Embryonic facial prominence (tissue), 1 donor: ENCODE results near the gene APOB.
A peak's percentile ranks its signal among the peaks of the same experiment; 100 is the strongest.

Source experiments
- DNase-seq: peaks from one replicate; pipeline ENCODE4 v3.0.0-alpha.2; 2016; ENCODE audit errors: extremely low spot score

APOB gene

DNA sequence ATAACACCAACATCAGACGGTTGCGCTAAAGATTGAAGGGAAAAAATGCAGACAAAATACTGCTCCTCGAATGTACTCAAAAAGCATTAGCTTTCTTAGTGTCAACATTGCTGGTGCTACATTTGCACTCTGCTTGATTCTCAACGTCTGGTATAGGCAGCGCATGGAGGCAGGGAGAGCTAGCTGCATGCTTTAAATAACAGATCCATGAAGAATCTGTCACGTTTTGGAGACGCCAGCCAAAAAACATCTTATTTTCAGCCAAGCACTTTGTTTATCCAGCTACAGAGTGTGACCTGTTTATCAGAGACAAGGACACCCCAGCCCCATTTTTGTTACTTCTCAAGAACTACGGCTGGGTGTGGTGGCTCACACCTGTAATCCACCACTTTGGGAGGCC, 59.5 kb downstream of the APOB start:
- DNase-seq: no peak

- no peak for DNase-seq
These were observed 60.0 kb downstream of the APOB start for GRCh38 chr2:20983844-20984243.

DNA sequence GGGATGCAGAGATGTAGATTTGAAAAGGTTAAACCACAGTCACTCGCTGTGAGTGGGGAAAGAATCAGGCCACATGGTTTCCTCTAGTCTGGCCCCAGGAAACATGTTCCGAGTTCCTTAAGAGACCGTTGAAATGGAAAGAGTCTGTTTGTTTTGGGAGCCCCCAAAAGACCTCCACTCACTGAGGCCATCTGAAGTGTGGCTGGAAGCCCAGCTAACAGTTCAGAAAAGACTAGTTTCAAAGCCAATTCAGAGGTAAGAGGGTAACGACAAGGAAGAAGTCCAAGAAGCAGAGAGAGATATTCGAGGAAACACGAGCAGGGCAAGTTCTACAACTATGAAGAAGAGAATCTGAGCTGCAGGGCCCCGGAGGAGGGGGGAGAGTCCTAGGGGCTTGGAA, 61.0 kb downstream of the APOB start:
- DNase-seq: no peak

GRCh38 chr2:20977520-20978180, 66.2 kb downstream of the APOB start:
- no peak for DNase-seq

DNA sequence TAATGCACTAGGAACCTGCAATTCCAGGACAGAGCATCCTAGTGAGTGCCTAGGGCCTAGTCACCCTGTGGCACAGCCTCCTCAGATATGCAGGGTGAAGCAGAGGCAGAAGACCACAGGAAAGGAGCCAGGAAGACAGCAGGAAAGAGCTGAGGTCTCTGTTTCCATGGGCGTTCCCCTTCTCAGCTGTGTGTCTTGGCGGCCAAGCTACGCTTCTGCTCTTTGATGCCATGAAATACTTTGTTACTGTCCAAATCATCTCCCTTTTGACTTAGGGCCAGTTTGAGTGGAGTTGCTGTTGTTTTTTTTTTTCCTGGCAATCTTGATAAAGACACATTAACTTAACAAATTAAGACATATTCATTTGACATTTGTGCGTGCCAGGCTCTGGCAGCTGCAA, 67.3 kb downstream of the APOB start:
- DNase-seq: no peak

- DNase-seq: no peak
These were observed 70.9 kb downstream of the APOB start for GRCh38 chr2:20972792-20973565.

DNA sequence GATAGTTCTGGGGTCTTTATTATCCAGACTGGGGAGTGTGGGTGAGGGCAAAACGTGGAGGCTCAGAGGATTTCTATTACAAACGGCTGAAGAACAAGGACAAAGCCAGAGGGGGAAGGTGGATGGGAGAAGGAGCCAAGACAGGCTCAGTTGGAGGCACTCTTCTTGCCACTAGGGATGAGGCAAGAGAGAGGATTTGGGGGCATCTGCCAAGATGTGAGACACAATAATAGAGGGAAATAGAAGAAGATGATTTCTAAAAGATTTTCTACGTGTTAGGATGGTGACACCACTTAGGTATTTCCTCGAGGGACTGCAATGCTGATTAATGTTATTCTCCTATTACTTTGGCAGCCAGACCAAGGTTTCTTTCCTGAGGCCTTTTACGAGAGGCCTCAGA, 71.8 kb downstream of the APOB start:
- no peak for DNase-seq

GRCh38 chr2:20970068-20970467, 73.8 kb downstream of the APOB start:
- DNase-seq: no peak

DNA sequence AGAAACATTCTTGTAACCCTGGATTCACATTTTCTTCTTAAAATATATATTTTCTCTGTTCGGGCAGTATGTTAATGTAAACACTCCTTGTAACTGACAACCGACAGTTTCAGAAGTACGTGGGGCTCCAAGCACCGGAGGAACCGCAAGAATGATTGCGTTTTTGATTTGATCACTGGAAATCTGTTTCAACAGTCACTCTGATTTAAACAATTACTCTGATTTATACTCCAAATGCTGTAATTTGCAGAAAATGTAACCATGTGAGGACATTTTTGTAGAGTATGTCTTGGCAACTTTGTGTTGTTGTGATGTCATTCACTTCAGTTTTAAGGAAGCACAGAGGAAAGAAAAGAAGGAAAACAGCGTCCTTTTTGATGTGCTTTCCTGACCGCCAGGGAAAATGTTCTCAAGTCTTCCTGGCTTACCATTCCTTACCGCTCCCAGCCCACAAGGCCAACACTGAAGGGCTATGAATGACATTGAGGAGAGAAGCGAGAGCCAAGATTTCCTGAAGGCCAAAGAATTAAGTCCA, 77.7 kb downstream of the APOB start:
- DNase-seq: peak; percentile 45

DNA sequence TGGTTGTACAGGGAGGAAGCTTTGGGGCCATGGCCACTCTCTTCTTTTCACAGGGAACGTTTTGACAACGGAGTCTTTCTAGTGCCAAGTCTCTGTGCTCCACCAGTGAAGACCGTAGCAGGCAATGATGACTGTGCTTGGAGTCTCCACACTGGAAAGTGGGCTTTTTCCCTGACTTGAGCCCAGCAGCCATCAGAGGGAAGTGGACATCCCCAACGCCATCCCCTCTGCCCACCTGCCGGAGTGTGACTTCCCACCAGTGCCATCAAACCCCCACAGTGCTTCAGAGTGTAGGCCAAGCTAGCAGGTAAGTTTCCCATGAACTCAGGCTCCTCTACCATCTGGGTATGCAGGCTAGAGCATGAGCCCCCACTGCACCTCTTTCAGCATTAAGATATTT, 78.7 kb downstream of the APOB start:
- no peak for DNase-seq

- DNase-seq: no peak
These were observed 80.0 kb downstream of the APOB start for GRCh38 chr2:20963867-20964266.

DNA sequence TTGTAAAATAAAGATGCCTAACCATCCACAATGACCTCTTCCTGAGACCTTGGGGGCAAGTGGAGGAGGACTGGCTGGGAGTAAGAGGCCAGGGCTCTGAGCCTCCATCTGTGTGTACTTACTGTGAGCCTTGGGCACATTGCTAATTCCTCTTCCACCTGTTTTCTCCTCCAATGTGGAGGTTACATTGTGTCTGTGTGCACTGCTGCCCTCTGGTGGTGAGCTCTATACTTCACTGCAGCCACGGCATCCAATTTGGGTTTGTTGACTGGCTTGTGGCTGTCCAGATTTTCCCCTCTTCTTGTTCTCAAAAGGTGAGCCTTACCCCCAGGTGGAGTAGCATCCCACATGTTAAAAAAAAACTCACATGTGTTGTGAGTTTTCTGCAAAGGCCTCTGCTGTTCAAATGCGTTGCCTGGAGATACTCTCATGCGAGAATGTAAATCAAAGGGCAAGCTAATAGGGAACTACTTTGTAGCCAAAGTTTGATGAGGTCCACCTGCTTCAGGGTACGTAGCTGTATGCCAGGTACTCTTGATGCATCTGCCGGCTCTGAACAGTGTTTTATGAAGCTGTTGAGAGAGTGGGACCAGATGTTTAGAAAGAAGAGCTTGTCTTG, 80.8 kb downstream of the APOB start:
- peak; percentile 48 for DNase-seq

GRCh38 chr2:20961858-20962257, 82.0 kb downstream of the APOB start:
- no peak for DNase-seq

- no peak for DNase-seq
These were observed 83.9 kb downstream of the APOB start for GRCh38 chr2:20960003-20960402.

DNA sequence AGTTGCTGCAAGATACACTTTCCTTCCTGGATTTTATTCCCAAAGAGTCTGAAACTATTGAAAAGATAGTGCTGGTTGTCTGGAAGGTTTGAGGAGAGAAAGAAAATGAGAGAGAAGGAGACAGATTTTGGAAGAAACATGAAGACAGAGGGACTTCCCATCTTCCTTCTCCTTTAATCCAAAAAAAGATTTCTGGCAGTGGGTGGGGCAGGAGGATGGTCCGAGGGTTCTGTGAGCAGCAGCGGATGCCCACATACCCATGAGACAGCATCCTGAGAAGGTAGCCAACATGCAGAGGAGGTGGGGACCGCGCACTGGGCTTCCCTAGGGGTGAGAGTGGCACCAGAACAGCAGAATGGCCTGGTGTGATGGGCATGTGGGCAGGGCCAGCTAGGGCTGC, 84.6 kb downstream of the APOB start:
- DNase-seq: no peak

GRCh38 chr2:20957788-20958525, 85.9 kb downstream of the APOB start:
- no peak for DNase-seq

DNA sequence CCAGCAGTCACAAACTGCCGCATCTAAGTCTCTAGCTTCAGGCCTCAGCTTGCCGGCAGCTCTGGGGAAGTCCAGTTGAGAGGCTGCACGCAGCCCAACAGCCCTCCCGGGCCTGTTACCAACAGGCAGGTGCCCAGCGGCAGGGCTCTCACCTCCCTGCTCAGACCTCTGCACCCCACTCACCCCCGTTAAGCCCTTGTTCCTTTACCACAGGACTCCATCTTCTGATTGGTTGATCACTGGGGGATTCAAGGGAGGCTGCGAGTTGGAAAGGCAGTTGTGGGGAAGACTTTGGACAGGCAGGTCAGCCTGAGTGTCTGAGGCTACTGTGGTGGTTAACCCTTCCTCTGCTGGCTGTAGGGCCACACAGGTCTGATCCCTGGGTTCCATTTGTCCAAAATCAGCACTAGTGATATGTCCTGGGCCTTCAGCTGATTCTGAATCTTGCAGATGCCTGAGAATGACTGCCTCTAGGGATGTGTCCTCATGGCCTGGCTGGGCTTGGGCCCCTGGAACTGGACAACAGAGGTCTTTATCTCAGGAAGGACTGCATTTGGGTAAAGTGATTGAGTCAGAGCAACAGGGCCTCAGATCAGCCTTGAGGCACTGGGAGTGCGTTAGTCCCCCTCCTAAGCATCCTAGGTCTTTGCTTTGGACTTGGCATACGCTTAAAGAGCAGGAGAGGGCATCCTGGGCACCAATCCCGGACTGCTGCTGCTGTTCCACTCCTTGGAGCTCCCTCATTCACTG, 88.4 kb downstream of the APOB start:
- no peak for DNase-seq

GRCh38 chr2:20953146-20953824, 90.6 kb downstream of the APOB start:
- no peak for DNase-seq
